CD14-positive monocyte (primary cell): ENCODE data around the gene RUNDC3A. TPM values are rescaled to one million over a fixed set of nuclear protein-coding genes. Genes with fewer than 3 reads are reported as not detected.

Source experiments
- DNase-seq, 3 donors: peaks; one replicate each; pipeline ENCODE4 v3.0.0-alpha.2; 2011 to 2022
- H2AFZ ChIP-seq: 2 replicates; pipeline ENCODE4 v1.6.0; 2012; ENCODE audit warnings: mild to moderate bottlenecking, low read depth, low read length, inconsistent platforms; ENCODE audit not compliant: insufficient read depth, poor library complexity, severe bottlenecking
- H3K27ac ChIP-seq, 2 donors: 1 replicate in 1 of 2; 2 replicates in 1 of 2; pipeline ENCODE4 v1.5.1; 2012 to 2013; ENCODE audit warnings: low read length in 2 of 2, control low read depth in 1 of 2, inconsistent platforms in 1 of 2, low read depth in 1 of 2, mild to moderate bottlenecking in 1 of 2
- H3K27me3 ChIP-seq, 2 donors: one replicate each; pipeline versions ENCODE4 v1.6.0 to v1.6.1; 2011 to 2013; ENCODE audit warnings: low read length in 2 of 2; ENCODE audit not compliant: control insufficient read depth in 2 of 2, insufficient read depth in 2 of 2
- H3K36me3 ChIP-seq, 2 donors: replicated peaks in 1 of 2; 1 replicate in 1 of 2; 2 replicates in 1 of 2; pipeline versions ENCODE4 v1.5.1 to v1.6.1; 2012 to 2013; ENCODE audit warnings: low read length in 2 of 2, control low read depth in 1 of 2, inconsistent platforms in 1 of 2, mild to moderate bottlenecking in 1 of 2; ENCODE audit not compliant: insufficient read depth in 2 of 2, control insufficient read depth in 1 of 2
- H3K4me1 ChIP-seq, 2 donors: 1 replicate in 1 of 2; 2 replicates in 1 of 2; pipeline versions ENCODE4 v1.5.1 to v1.6.1; 2012 to 2013; ENCODE audit warnings: low read length in 2 of 2, control low read depth in 1 of 2, inconsistent platforms in 1 of 2, mild to moderate bottlenecking in 1 of 2, moderate library complexity in 1 of 2; ENCODE audit not compliant: insufficient read depth in 2 of 2, control insufficient read depth in 1 of 2
- H3K4me2 ChIP-seq: replicated peaks from 2 replicates; pipeline ENCODE3; 2012; ENCODE audit warnings: low read length, moderate library complexity, mild to moderate bottlenecking; ENCODE audit not compliant: poor library complexity, severe bottlenecking; ENCODE audit errors: extremely low read depth
- H3K4me3 ChIP-seq, 3 experiments: fragments of 200-600 bp in 1 of 3; sonication (generic) in 1 of 3; replicated peaks in 1 of 3; 1 replicate in 2 of 3; 2 replicates in 1 of 3; pipeline ENCODE4 v1.5.1; 2011 to 2013; ENCODE audit warnings: low read length in 3 of 3, mild to moderate bottlenecking in 3 of 3, control low read depth in 2 of 3, low read depth in 2 of 3, inconsistent platforms in 1 of 3, moderate library complexity in 1 of 3
- H3K79me2 ChIP-seq: 2 replicates; pipeline ENCODE4 v1.6.0; 2012; ENCODE audit warnings: mild to moderate bottlenecking, control low read depth, inconsistent platforms, low read length, moderate library complexity; ENCODE audit not compliant: insufficient read depth
- H3K9ac ChIP-seq: 2 replicates; pipeline ENCODE4 v1.6.0; 2017; ENCODE audit warnings: low read length, mild to moderate bottlenecking; ENCODE audit not compliant: insufficient read depth, poor library complexity, severe bottlenecking
- H3K9me3 ChIP-seq, 2 donors: replicated peaks in 1 of 2; 1 replicate in 1 of 2; 2 replicates in 1 of 2; pipeline versions ENCODE4 v1.5.1 to v1.6.1; 2012 to 2013; ENCODE audit warnings: low read length in 2 of 2, control low read depth in 1 of 2; ENCODE audit not compliant: control insufficient read depth in 1 of 2, insufficient read depth in 1 of 2
- H4K20me1 ChIP-seq: 2 replicates; pipeline ENCODE4 v1.6.0; 2012; ENCODE audit warnings: mild to moderate bottlenecking, low read length, control low read depth, moderate library complexity; ENCODE audit not compliant: insufficient read depth
- H3K27ac Mint-ChIP-seq, 7 donors: one replicate each; pipeline ENCODE4 v1.8.0; 2020; ENCODE audit warnings: mild to moderate bottlenecking in 7 of 7, mixed read lengths in 7 of 7, moderate library complexity in 6 of 7, inconsistent platforms in 2 of 7
- H3K27me3 Mint-ChIP-seq, 3 donors: one replicate each; pipeline ENCODE4 v1.8.0; 2021 to 2022; ENCODE audit warnings: low read depth in 3 of 3, mild to moderate bottlenecking in 3 of 3, mixed read lengths in 3 of 3, moderate library complexity in 3 of 3, inconsistent platforms in 1 of 3
- H3K36me3 Mint-ChIP-seq, 2 donors: one replicate each; pipeline ENCODE4 v1.8.0; 2020; ENCODE audit warnings: mixed read lengths in 2 of 2, inconsistent platforms in 1 of 2, mild to moderate bottlenecking in 1 of 2
- H3K4me1 Mint-ChIP-seq: one replicate; pipeline ENCODE4 v1.8.0; 2020; ENCODE audit warnings: mild to moderate bottlenecking, mixed read lengths
- H3K4me3 Mint-ChIP-seq, 2 donors: one replicate each; pipeline ENCODE4 v1.8.0; 2020; ENCODE audit warnings: mild to moderate bottlenecking in 2 of 2, mixed read lengths in 2 of 2, moderate library complexity in 1 of 2
- H3K9me3 Mint-ChIP-seq, 7 donors: one replicate each; pipeline ENCODE4 v1.8.0; 2020 to 2022; ENCODE audit warnings: mixed read lengths in 7 of 7, mild to moderate bottlenecking in 6 of 7, moderate library complexity in 6 of 7, inconsistent platforms in 2 of 7
- WGBS: methylation state at CpG from one replicate; pipeline ENCODE4 v1.1.5; 2013; ENCODE audit warnings: missing lambda C conversion rate; ENCODE audit not compliant: insufficient coverage; 5-methylcytosine and 5-hydroxymethylcytosine counted together
- intact Hi-C, 2 donors: fragments of 100-400 bp; cut with micrococcal nuclease; formaldehyde crosslinking; loops; one replicate each; pipeline versions ENCODE4 v1.15.0 to v1.15.1; 2023
- polyA plus RNA-seq, 3 donors: library from polyadenylated mRNA; depleted of rRNA in 1 of 3; unstranded in 2 of 3; stranded (reverse) in 1 of 3; fragments of 300-500 nt in 2 of 3; fragments of >200 nt in 1 of 3; fragmentation: Illumina TruSeq in 2 of 3; gene quantifications; 1 replicate in 2 of 3; 2 replicates in 1 of 3; pipeline ENCODE4 v1.2.3, GENCODE V29; 2012 to 2021
- TF ChIP-seq, protein P1 (sequence below): fragments of 200-600 bp; IDR thresholded peaks from one replicate; pipeline ENCODE4 v1.8.0; 2022; ENCODE audit warnings: antibody characterized with exemption, mild to moderate bottlenecking

RUNDC3A gene
- polyA plus RNA-seq, 3 donors, result 0.22 to 0.35 TPM; not detected in 1

DNA sequence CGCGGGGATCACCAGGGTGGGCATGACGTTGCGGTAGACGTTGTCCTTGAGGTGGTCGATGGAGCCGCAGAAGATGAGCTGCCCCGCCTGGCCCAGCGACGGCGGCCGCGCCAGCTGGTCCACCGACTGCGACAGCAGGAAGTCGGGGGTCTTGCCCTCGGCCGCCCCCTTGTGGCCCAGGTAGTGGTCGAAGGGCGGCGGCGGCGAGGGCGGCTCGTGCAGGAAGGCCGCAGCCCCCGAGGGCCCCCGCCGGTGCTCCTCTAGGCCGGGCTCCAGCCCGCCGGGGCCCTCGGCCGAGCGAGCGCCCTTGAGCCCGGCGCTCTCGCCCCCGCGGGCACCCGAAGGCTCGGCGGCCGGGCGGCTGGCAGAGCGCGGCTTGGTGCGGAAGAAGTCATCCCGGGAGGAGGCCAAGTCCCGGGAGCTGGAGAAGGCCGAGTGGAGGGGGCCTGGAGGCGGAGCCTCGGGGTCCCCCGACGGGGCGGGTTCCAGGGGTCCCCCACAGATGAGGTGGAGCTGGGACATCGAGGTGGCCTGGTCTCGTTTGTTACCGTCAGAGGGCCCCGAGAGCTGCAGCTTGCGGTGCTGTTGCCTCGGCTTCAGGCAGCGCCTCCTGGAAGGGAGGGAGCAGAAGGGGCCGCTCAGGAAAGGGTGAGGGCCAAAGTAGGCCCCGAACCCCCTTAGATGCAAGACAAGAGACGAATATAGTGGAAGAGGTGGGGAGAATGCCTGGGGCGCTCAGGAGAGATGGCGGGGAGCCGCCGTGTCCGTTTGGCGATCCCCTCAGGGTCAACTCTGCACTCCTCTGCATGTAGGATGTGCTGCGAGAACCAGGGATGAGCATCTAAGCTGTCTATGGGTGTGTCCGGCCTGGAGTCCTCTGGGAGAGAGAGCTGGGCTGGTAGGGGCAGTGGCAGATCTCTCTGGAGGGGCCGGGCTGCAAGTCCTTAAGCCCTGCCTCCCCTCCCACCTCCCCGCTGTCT lies 46.5 kb downstream of the RUNDC3A start:
- H3K27ac Mint-ChIP-seq, result peak overlapping the region in 1 of 7 donors; percentile 30
- H3K4me3 Mint-ChIP-seq, result peak overlapping the region; percentile 63 to 80
- no peak overlapping the region for H2AFZ ChIP-seq
- H3K79me2 ChIP-seq, result peaks cover 8% of the 10 kb centered on the region
- peak overlapping the region; percentile 41 for H3K4me2 ChIP-seq
- peaks cover 16% of the 10 kb centered on the region for H3K4me1 Mint-ChIP-seq
- H3K9me3 ChIP-seq, result no peaks in the 10 kb centered on the region
- H3K36me3 Mint-ChIP-seq, result peaks cover 31 to 34% of the 10 kb centered on the region in 2 donors
- DNase-seq, result peak in 1 of 3 donors; percentile 43
- H3K9me3 Mint-ChIP-seq, result peaks cover 0 to 4% (median 0%) of the 10 kb centered on the region in 7 donors
- H4K20me1 ChIP-seq, result peaks cover 38% of the 10 kb centered on the region
- H3K4me1 ChIP-seq, result peaks cover 7 to 35% of the 10 kb centered on the region in 2 donors
- no peak overlapping the region for H3K27ac ChIP-seq
- intact Hi-C loops, result loop anchor here in 1 of 2 donors (5.0 kb wide), 1 partner anchor 38 kb away; no protein-coding TSS in a partner anchor
- TF ChIP-seq, protein P1, sequence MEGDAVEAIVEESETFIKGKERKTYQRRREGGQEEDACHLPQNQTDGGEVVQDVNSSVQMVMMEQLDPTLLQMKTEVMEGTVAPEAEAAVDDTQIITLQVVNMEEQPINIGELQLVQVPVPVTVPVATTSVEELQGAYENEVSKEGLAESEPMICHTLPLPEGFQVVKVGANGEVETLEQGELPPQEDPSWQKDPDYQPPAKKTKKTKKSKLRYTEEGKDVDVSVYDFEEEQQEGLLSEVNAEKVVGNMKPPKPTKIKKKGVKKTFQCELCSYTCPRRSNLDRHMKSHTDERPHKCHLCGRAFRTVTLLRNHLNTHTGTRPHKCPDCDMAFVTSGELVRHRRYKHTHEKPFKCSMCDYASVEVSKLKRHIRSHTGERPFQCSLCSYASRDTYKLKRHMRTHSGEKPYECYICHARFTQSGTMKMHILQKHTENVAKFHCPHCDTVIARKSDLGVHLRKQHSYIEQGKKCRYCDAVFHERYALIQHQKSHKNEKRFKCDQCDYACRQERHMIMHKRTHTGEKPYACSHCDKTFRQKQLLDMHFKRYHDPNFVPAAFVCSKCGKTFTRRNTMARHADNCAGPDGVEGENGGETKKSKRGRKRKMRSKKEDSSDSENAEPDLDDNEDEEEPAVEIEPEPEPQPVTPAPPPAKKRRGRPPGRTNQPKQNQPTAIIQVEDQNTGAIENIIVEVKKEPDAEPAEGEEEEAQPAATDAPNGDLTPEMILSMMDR, result peak; percentile 35
- peaks cover 8 to 33% (median 8%) of the 10 kb centered on the region in 3 donors for H3K27me3 Mint-ChIP-seq
- no peak overlapping the region for H3K9ac ChIP-seq
- no peak overlapping the region for H3K4me3 ChIP-seq
- peaks cover 0 to 6% of the 10 kb centered on the region in 2 donors for H3K27me3 ChIP-seq
- WGBS, result 60% methylated on average over 67 of the region's 77 CpGs
- peaks cover 34 to 35% of the 10 kb centered on the region in 2 donors for H3K36me3 ChIP-seq

DNA sequence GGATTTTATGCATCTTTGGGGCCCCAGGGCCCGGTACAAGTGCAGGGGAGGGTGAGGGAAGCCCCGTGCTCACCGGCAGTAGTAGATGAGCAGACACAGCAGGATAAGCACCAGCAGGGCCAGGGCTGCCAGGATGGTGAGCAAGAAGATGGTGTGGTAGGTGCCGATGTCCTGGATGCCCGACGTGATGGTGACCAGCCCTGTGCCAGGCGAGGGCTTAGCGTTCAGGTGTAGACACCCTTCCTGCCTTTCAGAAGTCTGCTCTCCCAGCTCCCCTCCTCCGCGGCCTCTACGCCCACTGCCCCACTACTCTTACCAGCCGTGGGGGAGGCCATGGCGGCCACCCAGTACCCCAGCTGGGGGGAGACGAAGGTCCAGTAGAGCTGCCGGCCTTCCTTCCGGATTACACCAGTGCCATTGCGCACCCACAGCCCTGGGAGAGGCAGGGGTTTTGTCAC lies 47.3 kb downstream of the RUNDC3A start:
- H2AFZ ChIP-seq, result no peak overlapping the region
- H3K79me2 ChIP-seq, result peaks cover under 1% of the 10 kb centered on the region
- Mint-ChIP-seq H3K27ac (peak overlapping the region in 1 of 7 donors; percentile 53), H3K4me1 (peaks cover 16% of the 10 kb centered on the region), H3K9me3 (peaks cover 0 to 4% (median 0%) of the 10 kb centered on the region in 7 donors), H3K4me3 (peak overlapping the region in 1 of 2 donors; percentile 51), H3K27me3 (peaks cover 11 to 40% (median 12%) of the 10 kb centered on the region in 3 donors), H3K36me3 (peaks cover 24 to 26% of the 10 kb centered on the region in 2 donors)
- H3K36me3 ChIP-seq, result peaks cover 26 to 27% of the 10 kb centered on the region in 2 donors
- 82% methylated on average over 13 of the region's 17 CpGs for WGBS
- peaks cover 5 to 27% of the 10 kb centered on the region in 2 donors for H3K4me1 ChIP-seq
- no peak overlapping the region for H3K4me3 ChIP-seq
- no peaks in the 10 kb centered on the region for H3K9me3 ChIP-seq
- intact Hi-C loops, result no loop called here
- peaks cover 30% of the 10 kb centered on the region for H4K20me1 ChIP-seq
- TF ChIP-seq, protein P1, result no peak
- DNase-seq, result no peak
- H3K9ac ChIP-seq, result no peak overlapping the region
- H3K27ac ChIP-seq, result no peak overlapping the region
- H3K4me2 ChIP-seq, result no peak overlapping the region
- H3K27me3 ChIP-seq, result peaks cover 0 to 13% of the 10 kb centered on the region in 2 donors
